H54 (cell line): ENCODE measurements around the gene GLT8D1.
A peak's percentile ranks its signal among the peaks of the same experiment; 100 is the strongest.
"Not testable (repeated sequence)": the region's sequence is repeated elsewhere in the genome, so short reads cannot be mapped to it uniquely, and the experiment has no call there.

Experiments
- DNase-seq: peaks from one replicate; pipeline ENCODE4 v3.0.0; 2011; ENCODE audit warnings: low spot score, mixed read lengths; ENCODE audit not compliant: insufficient read length
- FAIRE-seq: peaks from 3 replicates; lab custom pipeline; 2011; peaks lifted over from hg19 to GRCh38; lab: Jason Lieb, UNC
- POLR2A ChIP-seq: IDR thresholded peaks from 2 replicates; pipeline ENCODE4 v1.6.1; 2011; ENCODE audit warnings: low read depth, mild to moderate bottlenecking, low read length

GLT8D1 gene

DNA sequence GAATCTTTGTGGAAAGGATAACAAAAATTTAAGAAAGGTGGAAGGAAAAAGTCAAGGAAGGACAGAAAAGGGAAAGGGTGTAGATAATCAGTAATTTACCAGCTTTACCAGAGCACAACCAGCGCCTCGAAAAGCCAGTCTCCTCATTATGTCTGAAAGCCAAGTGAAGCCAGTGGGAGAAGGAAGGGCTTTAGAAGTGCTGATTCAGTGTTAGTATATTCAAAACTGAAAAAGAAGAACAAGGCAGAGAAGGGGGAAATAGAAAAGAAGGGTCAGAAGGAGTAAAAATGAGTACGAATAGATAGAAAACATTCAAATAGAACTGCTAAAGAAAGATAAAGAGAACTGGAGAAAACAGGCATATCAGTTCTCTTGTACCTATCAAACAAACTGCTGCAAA lies 24.0 kb downstream of the GLT8D1 start:
- FAIRE-seq (no peak), DNase-seq (no peak)
- no peak for TF ChIP-seq POLR2A

DNA sequence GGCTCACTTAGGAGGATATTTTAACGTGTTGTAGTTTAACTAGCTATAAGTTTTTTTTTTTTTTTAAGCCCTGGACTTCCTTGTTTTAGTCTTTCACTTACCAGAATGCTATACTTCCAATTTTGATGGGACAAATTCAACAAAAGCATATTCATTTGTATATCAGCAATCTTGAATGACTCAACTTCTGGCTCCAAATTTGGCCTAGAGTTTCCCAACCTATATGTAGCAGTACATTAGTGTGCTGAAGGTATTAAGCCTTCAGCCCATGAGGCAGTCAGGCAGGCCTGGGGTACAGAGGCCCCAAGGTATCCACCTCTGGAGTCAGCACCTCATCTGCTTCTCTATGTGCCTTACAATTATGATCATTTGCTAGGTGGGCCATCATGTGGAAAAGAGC lies 25.8 kb downstream of the GLT8D1 start:
- FAIRE-seq (no peak), DNase-seq (no peak)
- no peak for TF ChIP-seq POLR2A

DNA sequence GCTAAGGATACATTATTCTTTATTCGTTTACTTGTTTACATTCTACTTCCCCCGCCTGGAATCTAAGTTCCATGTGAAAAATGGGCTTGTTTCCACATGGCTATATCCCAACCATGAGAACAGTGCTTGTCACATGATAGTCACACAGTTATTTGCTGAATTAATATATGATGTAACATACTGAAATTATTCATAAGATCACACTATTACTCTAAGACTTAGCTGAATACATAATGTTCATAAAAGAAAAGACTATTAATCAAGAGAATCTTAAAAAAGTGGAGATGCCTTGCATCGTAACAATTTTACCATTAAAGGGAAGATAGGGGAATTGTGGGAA lies 26.4 kb downstream of the GLT8D1 start:
- FAIRE-seq (no peak), DNase-seq (no peak)
- no peak for TF ChIP-seq POLR2A

DNA sequence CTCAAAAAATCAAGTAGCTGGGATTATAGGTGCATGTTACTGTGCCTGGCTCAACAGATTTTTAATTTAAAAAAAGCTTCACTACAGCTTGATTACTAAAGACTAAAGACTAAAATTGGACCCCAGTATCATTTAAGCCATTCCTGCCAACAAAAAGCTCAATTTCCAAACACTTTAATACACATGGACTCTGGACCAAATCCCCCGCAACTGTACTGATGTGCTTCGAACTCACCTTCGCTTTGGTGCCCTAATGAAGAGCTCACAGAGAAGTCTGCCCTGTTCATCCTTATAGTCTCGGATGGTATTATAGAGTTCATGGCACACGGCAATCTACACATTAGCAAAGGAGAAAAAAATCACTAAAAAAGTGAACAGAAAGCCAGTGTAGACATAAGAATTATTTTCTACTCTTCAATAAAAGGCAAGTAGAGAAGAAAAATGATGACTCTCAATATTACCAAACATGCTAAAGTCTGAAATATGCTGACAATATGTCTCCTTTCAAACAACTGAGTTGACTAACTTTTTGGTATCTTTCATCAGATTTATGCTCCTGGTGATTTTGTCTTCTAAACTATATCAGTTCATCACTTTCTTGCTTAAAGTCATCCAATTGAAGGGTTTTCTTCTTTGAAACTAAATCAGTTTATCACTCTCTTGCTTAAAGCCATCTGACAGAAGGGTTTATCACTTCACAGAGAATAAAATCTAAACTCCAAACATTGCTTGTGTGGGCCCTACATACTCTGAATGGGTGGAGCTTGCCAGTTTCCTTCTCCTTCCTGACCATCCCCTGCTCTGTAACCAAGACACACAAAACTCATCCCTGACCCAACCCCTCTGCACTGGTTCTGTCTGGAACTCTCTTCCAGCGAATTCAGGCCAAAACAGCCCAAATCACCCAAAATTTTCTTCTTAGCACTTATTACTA lies 27.1 kb downstream of the GLT8D1 start:
- FAIRE-seq (no peak), DNase-seq (no peak)
- no peak for TF ChIP-seq POLR2A

DNA sequence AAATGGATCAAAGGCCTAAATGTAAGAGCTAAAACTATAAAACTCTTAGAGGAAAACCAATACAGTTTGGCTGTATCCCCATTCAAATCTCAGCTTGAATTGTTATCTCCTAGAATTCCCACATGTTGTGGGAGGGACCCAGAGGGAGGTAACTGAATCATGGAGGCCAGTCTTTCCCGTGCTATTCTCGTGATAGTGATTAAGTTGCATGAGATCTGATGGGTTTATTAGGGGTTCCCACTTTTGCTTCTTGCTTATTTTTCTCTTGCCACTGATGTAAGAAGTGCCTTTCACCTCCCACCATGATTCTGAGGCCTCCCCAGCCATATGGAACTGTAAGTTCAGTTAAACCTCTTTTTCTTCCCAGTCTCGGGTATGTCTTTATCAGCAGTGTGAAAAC lies 29.4 kb downstream of the GLT8D1 start:
- FAIRE-seq, DNase-seq: not testable (repeated sequence)

DNA sequence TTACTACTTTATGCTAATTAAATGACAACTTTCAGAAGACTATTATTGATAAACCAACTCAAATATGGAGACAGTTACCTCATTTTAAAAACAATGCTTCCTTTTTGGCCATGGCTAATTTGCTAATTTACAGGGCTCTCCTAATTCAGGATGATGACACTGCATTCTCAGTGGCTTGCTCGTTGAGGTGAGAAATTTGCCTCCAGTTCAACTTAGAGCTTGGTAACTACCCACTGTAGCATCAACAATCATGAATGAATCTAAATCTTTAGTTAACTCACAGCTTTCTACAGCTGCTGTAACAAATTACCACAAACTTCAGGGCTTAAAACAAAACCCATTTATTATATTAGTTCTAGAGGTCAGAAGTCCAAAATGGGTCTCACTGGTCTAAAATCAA lies 33.9 kb downstream of the GLT8D1 start:
- DNase-seq (no peak), FAIRE-seq (no peak)
- no peak for TF ChIP-seq POLR2A

DNA sequence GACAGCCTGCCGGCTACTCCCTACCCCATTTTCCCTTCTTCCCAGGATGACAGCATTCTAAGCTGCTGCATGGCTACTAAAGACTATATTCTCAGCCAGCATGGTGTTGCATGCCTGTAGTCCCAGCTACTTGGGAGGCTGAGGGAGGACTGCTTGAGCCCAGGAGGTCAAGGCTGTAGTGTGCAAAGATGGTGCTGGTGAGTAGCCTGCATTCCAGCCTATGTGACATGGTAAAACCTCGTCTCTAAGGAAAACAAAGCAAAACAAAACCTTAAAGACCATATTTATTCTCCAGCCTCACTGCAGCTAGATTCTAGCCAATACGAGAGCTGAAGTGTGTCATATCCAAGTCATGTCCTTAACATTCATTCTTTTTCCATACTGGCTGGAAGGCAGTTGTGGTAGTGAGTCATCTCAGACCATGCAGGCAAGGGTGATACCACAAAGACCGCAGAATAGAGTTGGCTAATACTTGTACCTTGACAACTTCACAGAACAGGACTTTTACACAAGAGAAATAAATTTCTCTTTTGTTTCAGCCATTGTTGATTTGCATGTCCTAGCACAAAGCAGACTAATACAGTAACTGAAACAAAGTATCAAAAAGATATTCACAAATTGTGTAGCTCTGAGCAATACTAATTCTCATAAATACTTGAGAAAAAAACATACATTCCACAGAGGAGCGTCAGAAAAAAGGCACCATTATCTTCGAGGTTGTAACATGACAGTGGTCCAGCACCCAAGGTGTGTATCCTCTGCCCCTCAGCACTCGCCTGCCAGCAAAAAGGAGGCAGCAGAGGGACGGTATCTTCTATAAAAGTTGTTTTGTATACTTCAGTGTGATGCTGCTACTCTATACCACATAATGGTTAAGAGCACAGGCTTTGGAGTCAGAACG lies 34.7 kb downstream of the GLT8D1 start:
- TF ChIP-seq POLR2A, result no peak
- DNase-seq (peak; percentile 49), FAIRE-seq (peak; percentile 100)

DNA sequence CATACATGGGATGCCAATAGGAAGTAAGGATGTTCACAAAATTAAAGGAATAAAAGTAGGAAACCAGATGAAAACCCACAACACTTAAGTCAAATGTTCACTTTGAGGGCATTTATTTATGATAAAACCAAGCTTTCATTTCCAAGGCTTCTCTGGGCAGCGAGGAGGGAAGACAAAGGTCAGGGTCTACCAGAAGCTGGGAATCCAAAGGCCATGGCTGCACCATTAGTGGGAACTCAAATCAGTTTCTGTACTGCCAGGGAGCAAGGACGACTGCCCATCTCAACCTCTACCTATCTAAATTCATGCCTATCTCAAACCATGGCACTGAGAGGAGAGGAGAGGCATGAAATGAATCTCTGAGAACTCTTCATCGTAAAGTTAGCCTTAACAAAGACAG lies 42.5 kb downstream of the GLT8D1 start:
- DNase-seq (no peak), FAIRE-seq (no peak)
- TF ChIP-seq POLR2A, result no peak

DNA sequence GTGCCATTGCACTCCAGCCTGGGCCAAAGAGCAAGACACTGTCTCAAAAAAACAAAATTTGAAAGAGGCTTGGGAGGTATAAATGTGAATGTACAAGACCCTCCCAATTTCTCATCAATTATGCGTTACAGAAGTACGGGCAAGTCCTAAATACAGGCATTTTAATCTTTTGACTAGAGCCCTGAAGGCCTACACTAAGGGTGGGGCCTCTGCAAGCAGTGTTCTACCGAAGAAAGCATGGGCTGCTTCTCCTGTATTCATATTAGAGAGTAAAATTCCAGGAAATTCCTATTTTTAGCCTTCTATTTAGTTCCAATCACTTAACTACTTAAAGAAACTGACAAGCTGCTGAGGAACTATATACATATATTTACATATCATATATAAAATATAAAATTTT lies 45.5 kb downstream of the GLT8D1 start:
- DNase-seq (no peak), FAIRE-seq (no peak)
- no peak for TF ChIP-seq POLR2A

DNA sequence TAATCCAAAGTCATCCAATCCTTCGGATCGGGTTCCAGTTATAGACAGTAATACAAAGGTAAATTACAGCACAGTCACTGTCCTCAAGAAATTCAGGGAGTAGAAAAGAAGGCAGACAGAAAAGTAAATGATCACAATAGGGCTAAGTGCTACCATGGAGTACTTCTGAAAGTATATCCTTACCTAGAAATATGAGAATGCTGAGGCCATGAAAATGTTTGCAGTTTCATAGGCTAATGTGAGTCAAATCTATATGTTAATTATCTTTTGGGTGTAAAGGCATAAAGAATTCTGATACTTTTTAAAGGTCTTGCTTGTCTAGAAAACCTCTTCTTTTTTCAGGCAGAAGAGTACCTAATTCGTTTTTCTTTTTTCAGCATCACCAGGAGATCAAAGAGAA lies 49.7 kb downstream of the GLT8D1 start:
- DNase-seq (no peak), FAIRE-seq (no peak)
- no peak for TF ChIP-seq POLR2A

DNA sequence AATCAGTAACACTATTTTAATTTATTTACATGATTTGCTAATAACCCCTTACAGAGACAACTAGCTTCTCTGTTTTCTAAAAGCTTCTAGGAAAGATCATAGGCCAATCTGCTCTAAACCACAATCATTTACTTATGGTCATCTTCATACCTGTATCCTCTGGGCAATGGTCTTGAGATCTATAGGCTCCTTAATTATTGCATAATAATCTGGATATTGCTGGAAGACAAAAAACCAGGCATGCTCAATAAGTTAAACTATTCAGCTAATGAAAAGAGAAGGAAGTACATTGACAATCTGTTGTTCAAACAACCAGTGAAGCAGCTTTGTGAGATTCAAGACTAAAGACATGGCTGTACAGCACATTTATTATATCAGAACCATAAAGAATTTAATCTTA lies 54.0 kb downstream of the GLT8D1 start:
- DNase-seq (no peak), FAIRE-seq (no peak)
- TF ChIP-seq POLR2A, result no peak

DNA sequence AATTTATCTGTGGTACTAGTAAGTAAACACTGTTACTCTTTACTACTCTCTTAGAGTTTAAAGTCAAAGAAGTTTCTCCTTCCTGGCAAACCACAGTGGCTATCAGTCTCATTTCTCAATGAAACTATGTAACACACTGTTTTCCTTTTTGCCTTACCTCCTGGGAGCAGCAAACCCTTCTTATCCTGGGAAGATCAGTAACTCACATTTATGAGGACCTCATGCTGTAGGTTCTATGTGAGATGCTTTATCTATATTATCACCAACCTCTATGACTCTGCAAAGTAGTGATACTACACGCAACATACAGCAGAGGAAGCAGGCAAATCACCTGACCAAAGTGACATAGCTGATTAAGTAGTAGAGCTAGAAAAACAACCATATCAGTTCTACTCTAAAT lies 55.2 kb downstream of the GLT8D1 start:
- DNase-seq (no peak), FAIRE-seq (peak; percentile 70)
- no peak for TF ChIP-seq POLR2A

DNA sequence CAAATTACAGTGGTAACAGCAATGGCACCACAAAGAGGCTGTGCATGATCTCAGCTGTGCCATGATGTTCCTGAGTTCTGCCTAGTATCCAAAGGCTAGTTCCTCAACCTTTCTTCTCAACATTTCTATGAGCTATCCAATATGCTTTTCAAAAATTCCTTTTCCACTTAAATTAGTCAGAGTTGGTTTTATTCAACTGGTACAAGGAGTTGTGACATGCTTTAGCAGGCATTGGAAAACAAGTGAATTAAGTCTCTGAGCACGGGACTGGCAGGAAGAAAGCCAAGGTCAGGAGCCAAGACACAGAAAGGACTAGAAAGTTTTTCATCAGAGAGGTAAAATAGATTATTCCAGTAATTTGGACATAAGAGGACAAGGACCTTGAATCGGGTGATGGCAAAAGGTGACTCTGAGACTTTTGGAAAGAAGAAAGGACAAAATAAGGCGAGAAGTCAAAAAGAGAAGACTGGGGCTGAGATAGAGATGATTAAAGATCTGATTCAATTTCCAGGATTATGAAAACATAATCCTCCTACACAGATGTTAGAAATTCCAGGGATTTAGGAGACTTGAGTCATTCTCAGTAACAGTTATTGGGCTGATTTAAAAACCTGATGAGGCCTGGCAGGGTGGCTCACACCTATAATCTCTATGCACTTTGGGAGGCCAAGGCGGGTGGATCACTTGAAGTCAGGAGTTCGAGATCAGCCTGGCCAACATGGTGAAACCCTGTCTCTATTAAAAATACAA lies 56.0 kb downstream of the GLT8D1 start:
- FAIRE-seq (peak; percentile 65), DNase-seq (no peak)
- no peak for TF ChIP-seq POLR2A

DNA sequence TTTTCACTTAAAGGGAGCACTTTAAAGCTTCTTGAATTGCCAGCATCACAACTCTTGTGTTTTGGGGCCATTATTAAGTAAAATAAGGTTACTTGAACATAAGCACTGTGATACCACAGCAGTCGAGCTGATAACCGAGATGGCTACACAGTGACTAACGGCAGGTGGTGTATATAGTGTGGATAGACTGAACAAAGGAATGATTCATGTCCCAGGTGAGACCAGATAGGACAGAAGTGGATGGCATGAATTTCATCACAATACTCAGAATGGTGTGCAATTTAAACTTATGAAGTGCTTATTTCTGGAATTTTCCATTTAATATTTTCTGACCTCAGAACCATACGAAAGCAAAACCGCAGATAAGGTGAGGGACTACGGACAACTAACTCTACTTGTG lies 60.0 kb downstream of the GLT8D1 start:
- DNase-seq, result no peak
- FAIRE-seq, result peak; percentile 36
- TF ChIP-seq POLR2A, result no peak
